ENCODE data around the gene DOHH. TPM values are rescaled to one million over a fixed set of nuclear protein-coding genes. Genes with fewer than 3 reads are reported as not detected.
"Not testable (repeated sequence)": the region's sequence is repeated elsewhere in the genome, so short reads cannot be mapped to it uniquely, and the experiment has no call there.

Gene DOHH
- polyA plus RNA-seq, 3 donors = 9.6 to 13.0 (median 11.5) TPM

DNA sequence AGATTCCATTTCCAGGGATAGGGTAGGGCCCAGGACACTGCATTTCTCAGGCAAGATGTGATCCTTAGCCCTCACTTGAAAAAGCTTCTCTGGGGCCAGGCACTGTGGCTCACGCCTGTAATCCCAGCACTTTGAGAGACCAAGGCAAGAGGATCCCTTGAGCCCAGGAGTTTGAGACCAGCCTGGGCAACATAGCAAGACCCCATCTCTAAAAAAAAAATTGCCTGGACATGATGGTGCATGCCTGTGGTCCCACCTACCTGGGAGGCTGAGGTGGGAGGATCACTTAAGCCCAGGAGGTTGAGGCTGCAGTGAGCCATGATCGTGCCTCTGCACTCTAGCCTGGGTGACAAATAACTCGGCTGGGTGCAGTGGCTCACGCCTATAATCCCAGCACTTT is 53.8 kb downstream of the DOHH start:
- not testable (repeated sequence) for DNase-seq

DNA sequence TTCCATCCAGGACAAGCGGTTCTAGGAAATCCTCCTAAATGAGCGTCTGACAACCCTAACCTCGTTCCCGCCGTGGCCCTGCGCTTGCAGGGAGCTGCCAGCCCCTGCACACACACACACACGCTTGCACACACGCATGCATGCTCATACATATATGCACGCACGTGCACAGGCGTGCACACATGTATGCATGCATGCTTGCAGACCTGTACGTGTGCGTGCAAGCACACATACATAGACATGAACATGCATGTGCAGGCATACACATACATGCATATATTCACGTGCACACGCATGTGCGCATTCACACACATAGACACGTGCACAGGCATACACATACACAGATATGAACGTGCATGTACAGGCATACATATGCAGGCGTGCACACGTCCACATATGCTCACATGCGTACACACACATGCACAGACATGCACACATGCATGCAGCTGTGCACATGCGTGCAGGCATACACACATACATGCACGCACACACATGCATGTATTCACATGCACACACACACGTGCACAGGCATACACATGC is 55.7 kb downstream of the DOHH start:
- no peak for DNase-seq

DNA sequence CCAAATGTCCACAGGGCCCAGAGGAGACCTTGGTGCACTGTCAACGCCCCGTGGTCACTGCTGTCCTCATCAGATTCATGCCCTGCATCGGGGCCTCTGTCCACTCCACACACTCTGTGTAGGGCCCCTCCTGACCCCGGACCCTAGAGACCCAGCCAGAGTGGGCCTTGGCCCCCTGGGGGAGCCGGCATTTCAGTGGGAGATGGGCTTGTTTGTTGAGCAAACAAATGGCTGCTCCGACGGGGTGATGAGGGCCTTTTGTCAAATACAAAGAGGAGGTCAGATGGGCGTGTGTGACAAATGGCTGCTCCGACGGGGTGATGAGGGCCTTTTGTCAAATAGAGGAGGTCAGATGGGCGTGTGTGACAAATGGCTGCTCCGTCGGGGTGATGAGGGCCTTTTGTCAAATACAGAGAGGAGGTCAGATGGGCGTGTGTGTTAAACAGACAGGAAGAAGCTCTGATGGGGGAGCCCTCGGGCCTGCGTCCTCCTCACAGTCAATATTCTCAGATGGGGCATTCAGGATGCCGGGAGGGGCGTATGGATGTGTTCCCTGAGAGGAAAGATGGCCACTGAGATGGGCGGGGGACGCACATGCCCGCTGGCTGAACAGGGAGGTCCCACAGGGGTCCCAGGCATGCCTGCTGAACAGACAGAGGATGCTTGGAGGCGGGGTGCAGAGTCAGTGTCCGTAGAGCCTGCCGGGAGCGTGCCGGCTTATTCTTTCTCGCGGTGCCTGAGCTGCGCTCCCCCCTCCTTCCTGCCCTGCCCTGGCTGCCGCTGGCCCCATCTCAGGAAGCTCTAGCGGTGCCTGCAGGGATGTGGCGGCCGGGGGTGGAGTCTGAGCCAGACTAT is 56.4 kb downstream of the DOHH start:
- no peak for DNase-seq

DNA sequence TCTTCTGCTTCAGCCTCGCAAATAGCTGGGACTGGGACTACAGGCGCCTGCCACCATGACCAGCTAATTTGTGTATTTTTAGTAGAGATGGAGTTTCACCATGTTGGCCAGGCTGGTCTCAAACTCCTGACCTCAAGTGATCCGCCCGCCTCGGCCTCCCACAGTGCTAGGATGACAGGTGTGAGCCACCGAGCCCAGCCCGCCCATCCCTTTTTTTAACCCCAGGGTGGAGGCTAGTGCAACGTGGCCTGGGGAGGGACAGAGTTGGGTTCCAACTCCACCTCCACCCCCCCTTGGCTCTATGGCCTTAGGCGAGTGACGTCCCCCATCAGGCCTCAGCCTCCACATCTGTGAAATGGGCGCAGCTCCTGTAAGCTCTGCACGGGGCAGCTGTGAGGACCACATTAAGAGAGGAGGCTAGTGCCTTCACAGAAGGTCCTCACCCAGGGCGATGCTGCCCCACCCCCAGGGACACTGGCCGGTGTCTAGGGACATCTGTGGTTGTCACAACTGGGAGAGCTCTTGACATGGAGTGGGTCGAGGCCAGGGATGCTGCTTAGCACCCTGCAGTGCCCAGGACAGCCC is 57.9 kb downstream of the DOHH start:
- no peak for DNase-seq

DNA sequence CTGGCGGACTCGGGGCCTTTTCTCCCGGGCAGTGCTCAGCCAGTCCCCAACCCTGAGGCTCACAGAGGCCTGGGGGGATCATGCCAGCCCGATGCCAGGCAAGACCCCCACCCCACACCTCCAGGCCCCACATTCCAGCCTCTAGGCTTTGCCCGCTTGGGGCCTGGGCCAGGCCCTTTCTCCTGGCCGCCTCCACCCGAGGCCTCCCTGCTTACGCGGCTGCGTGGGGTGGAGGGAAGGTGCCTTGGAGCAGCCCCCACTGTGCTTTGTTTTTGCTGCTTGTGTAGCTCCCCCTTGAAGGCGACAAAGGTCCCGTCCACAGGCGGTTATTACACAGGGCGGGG is 58.5 kb downstream of the DOHH start:
- no peak for DNase-seq

DNA sequence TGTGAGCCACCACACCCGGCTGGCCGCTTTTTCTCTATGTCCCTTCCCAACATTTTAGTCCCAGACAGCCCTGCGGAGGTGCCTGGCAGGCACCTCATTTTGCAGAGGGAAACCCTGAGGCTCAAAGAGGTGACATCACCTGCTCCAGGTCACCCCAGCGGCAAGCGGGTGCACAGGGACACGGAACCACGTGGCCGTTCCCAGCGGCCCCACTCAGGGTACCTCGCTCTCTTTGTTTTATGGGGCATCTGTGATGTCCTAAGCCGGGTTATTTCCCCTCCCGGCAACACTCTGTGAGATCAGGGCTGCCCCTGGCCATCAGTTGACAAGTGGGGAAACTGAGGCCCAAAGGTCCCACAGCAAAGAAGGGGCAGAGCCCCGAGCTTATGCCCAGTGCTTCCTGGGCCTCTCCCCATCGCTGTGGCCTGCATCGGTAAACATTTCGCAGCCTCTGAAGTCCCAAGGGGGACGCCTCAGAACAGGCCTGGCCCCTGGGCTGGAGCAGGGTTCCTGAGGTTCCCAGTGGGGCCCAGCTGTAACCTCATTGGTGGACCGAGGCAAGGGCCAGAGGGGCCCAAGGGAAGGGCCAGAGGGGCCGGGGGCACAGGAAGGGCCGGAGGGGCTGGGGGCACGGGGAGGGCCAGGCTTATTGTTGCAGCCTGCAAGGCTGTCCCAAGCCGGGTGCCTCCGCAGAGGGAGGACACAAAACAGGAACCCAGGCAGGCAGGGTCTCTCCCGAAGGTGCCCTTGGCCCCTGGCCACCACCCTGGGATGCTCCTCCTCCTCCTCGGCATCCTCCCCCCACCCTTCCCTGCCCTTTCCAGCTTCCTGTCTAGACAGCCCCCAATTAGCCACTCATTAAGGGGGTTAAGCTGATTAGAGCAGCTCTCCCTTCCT is 59.1 kb downstream of the DOHH start:
- no peak for DNase-seq

Other genes with a start within 250 kb of the DOHH start
- 10 to 100 TPM; 25.2 to 26.2 (median 26.2) TPM for gene NFIC, start 134.1 kb downstream of the DOHH start, polyA plus RNA-seq (ENCODE audit: insufficient read length in 3 of 3)
- gene SMIM24, start 20.1 kb downstream of the DOHH start, polyA plus RNA-seq (ENCODE audit: insufficient read length in 3 of 3) = 100 to 1,000 TPM; 514 to 578 (median 532) TPM
- under 1 TPM; 0.47 to 0.84 (median 0.53) TPM for gene SMIM44, start 17.2 kb downstream of the DOHH start, polyA plus RNA-seq (ENCODE audit: insufficient read length in 3 of 3)
- gene FZR1, start 5.6 kb upstream of the DOHH start, polyA plus RNA-seq (ENCODE audit: insufficient read length in 3 of 3) = 10 to 100 TPM; 47.3 to 67.5 (median 56.9) TPM
- 10 to 100 TPM in 2 of 3 donors, 1 to 10 TPM in 1; 6.8 to 11.1 (median 10.3) TPM for gene TEKTIP1, start 38.5 kb upstream of the DOHH start, polyA plus RNA-seq (ENCODE audit: insufficient read length in 3 of 3)
- 10 to 100 TPM; 61.1 to 79.0 (median 76.0) TPM for gene MFSD12, start 56.9 kb upstream of the DOHH start, polyA plus RNA-seq (ENCODE audit: insufficient read length in 3 of 3)
- 10 to 100 TPM; 86.9 to 95.0 (median 93.9) TPM for gene HMG20B, start 72.3 kb upstream of the DOHH start, polyA plus RNA-seq (ENCODE audit: insufficient read length in 3 of 3)
- gene GIPC3, start 84.8 kb upstream of the DOHH start, polyA plus RNA-seq (ENCODE audit: insufficient read length in 3 of 3) = 1 to 10 TPM; 3.1 to 4.0 (median 3.4) TPM
- gene TBXA2R, start 106.2 kb upstream of the DOHH start, polyA plus RNA-seq (ENCODE audit: insufficient read length in 3 of 3) = 1 to 10 TPM; 3.8 TPM
- gene CACTIN, start 126.1 kb upstream of the DOHH start, polyA plus RNA-seq (ENCODE audit: insufficient read length in 3 of 3) = 10 to 100 TPM; 27.4 to 30.2 (median 30.0) TPM
- 10 to 100 TPM; 29.0 to 32.7 (median 31.2) TPM for gene PIP5K1C, start 199.8 kb upstream of the DOHH start, polyA plus RNA-seq (ENCODE audit: insufficient read length in 3 of 3)
- gene TJP3, start 207.7 kb upstream of the DOHH start, polyA plus RNA-seq (ENCODE audit: insufficient read length in 3 of 3) = 10 to 100 TPM; 12.1 to 14.5 (median 12.7) TPM

Data from renal pelvis (tissue), 4 donors.